Measurements from ENCODE around the gene SCN2A. TPM values are rescaled to one million over a fixed set of nuclear protein-coding genes. Genes with fewer than 3 reads are reported as not detected.

The SCN2A gene
- total RNA-seq, 4 donors from 2014 or later: under 0.01 to 0.38 (median 0.27) TPM

- TF ChIP-seq CTCF (IDR thresholded peaks at IDR 0.05; ENCODE audit: low read depth): no peak
Measured at GRCh38 chr2:165251366-165251765, 12.2 kb downstream of the SCN2A start.

GRCh38 chr2:165253178-165253577, 14.0 kb downstream of the SCN2A start:
- TF ChIP-seq CTCF (IDR thresholded peaks at IDR 0.05; ENCODE audit: low read depth): no peak

DNA sequence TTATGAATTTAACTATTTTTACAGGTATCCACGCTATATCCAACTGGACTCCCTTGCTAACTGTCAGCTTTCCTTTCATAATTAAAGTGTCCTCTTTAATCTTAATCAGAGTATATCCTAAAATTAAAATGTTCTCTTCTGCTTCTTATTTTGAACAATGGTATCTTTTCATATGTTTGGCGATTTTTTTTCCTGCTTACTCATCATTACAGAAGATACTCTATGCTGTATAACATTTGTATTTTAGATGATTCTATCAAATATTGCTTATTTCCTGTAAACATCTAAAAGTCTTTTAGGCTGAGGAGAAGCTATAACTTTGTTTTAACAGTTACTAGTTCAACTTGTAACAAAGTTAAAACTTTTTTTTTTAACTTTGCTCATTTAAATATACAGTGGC, 17.4 kb downstream of the SCN2A start:
- no peak for TF ChIP-seq CTCF (IDR thresholded peaks at IDR 0.05; ENCODE audit: low read depth)

- TF ChIP-seq CTCF (IDR thresholded peaks at IDR 0.05; ENCODE audit: low read depth): no peak
Measured at GRCh38 chr2:165268754-165269153, 29.5 kb downstream of the SCN2A start.

- no peak for TF ChIP-seq CTCF (IDR thresholded peaks at IDR 0.05; ENCODE audit: low read depth)
Measured at GRCh38 chr2:165273176-165273575, 34.0 kb downstream of the SCN2A start.

- no peak for TF ChIP-seq CTCF (IDR thresholded peaks at IDR 0.05; ENCODE audit: low read depth)
Measured at GRCh38 chr2:165274698-165275097, 35.5 kb downstream of the SCN2A start.

GRCh38 chr2:165275932-165276331, 36.7 kb downstream of the SCN2A start:
- TF ChIP-seq CTCF (IDR thresholded peaks at IDR 0.05; ENCODE audit: low read depth): no peak

Measured in subcutaneous adipose tissue (tissue), 4 donors.